ENCODE results near the gene NT5C1A. TPM values are rescaled to one million over a fixed set of nuclear protein-coding genes. Genes with fewer than 3 reads are reported as not detected.

Gene NT5C1A
- total RNA-seq, 2 experiments from 2014 or later = not detected

GRCh38 chr1:39676948-39677548, 5.1 kb upstream of the NT5C1A start:
- intact Hi-C loops (cut with micrococcal nuclease; ENCODE audit: unreplicated experiment) = no loop called here
- Histone ChIP-seq H3K4me1 (ENCODE audit: insufficient read depth, low read length, poor library complexity, severe bottlenecking) (no peaks in the 10 kb centered on the region), H3K79me2 (ENCODE audit: insufficient read depth, low read depth, low read length) (no peaks in the 10 kb centered on the region), H3K27ac (ENCODE audit: low read depth, low read length, poor library complexity, severe bottlenecking) (no peak overlapping the region), H4K20me1 (ENCODE audit: insufficient read depth, low read length) (no peaks in the 10 kb centered on the region), H2AFZ (ENCODE audit: low read length) (no peak overlapping the region), H3K9me2 (ENCODE audit: insufficient read depth, low read length) (no peaks in the 10 kb centered on the region), H3K36me3 (ENCODE audit: insufficient read depth, low read length) (no peaks in the 10 kb centered on the region), H3K4me3 (ENCODE audit: low read depth, low read length, poor library complexity, severe bottlenecking) (no peak overlapping the region), H3K9me3 (ENCODE audit: low read length) (no peaks in the 10 kb centered on the region), H3K4me2 (ENCODE audit: low read length) (no peak overlapping the region)
- CTCF ChIA-PET (ENCODE audit: unreplicated experiment) = no interaction called here
- BruUV-seq (replicated peaks) = no TSS peak
- POLR2A ChIA-PET = interaction anchor here (0.8 kb wide), 1 partner anchor 37 kb away, joined by 3 read pairs; no protein-coding TSS in a partner anchor
- DNase-seq (ENCODE audit: low spot score) = no peak
- TF ChIP-seq CTCF (conservative IDR thresholded peaks at IDR 0.05; ENCODE audit: low read length) (no peak), EZH2phosphoT487 (IDR thresholded peaks at IDR 0.05; ENCODE audit: borderline replicate concordance, low read depth, low read length) (no peak)

- Histone ChIP-seq H3K79me2 (ENCODE audit: insufficient read depth, low read depth, low read length) (no peaks in the 10 kb centered on the region), H3K27ac (ENCODE audit: low read depth, low read length, poor library complexity, severe bottlenecking) (no peak overlapping the region), H4K20me1 (ENCODE audit: insufficient read depth, low read length) (no peaks in the 10 kb centered on the region), H3K4me2 (ENCODE audit: low read length) (no peak overlapping the region), H3K36me3 (ENCODE audit: insufficient read depth, low read length) (no peaks in the 10 kb centered on the region), H3K9me2 (ENCODE audit: insufficient read depth, low read length) (no peaks in the 10 kb centered on the region), H2AFZ (ENCODE audit: low read length) (no peak overlapping the region), H3K9me3 (ENCODE audit: low read length) (no peaks in the 10 kb centered on the region), H3K4me1 (ENCODE audit: insufficient read depth, low read length, poor library complexity, severe bottlenecking) (no peaks in the 10 kb centered on the region), H3K4me3 (ENCODE audit: low read depth, low read length, poor library complexity, severe bottlenecking) (no peak overlapping the region)
- BruUV-seq (replicated peaks) = no TSS peak
- ChIA-PET CTCF (ENCODE audit: unreplicated experiment) (no interaction called here), POLR2A (no interaction called here)
- TF ChIP-seq CTCF (conservative IDR thresholded peaks at IDR 0.05; ENCODE audit: low read length) (no peak), EZH2phosphoT487 (IDR thresholded peaks at IDR 0.05; ENCODE audit: borderline replicate concordance, low read depth, low read length) (no peak)
- intact Hi-C loops (cut with micrococcal nuclease; ENCODE audit: unreplicated experiment) = no loop called here
- DNase-seq (ENCODE audit: low spot score) = no peak
Measured at GRCh38 chr1:39675220-39675619, 3.3 kb upstream of the NT5C1A start.

GRCh38 chr1:39673215-39673614, 1.3 kb upstream of the NT5C1A start:
- intact Hi-C loops (cut with micrococcal nuclease; ENCODE audit: unreplicated experiment) = no loop called here
- no peak overlapping the region for H3K4me2 ChIP-seq (ENCODE audit: low read length)
- H3K9me3 ChIP-seq (ENCODE audit: low read length) = no peaks in the 10 kb centered on the region
- H2AFZ ChIP-seq (ENCODE audit: low read length) = no peak overlapping the region
- no peak for DNase-seq (ENCODE audit: low spot score)
- ChIA-PET CTCF (ENCODE audit: unreplicated experiment) (no interaction called here), POLR2A (interaction anchor here (0.6 to 1.3 kb wide), 2 partner anchors 16 to 1610 kb away, joined by 3 to 4 read pairs; no protein-coding TSS in a partner anchor)
- TF ChIP-seq CTCF (conservative IDR thresholded peaks at IDR 0.05; ENCODE audit: low read length) (no peak), EZH2phosphoT487 (IDR thresholded peaks at IDR 0.05; ENCODE audit: borderline replicate concordance, low read depth, low read length) (no peak)
- no peak overlapping the region for H3K4me3 ChIP-seq (ENCODE audit: low read depth, low read length, poor library complexity, severe bottlenecking)
- H3K27ac ChIP-seq (ENCODE audit: low read depth, low read length, poor library complexity, severe bottlenecking) = no peak overlapping the region
- H4K20me1 ChIP-seq (ENCODE audit: insufficient read depth, low read length) = no peaks in the 10 kb centered on the region
- H3K36me3 ChIP-seq (ENCODE audit: insufficient read depth, low read length) = no peaks in the 10 kb centered on the region
- H3K9me2 ChIP-seq (ENCODE audit: insufficient read depth, low read length) = no peaks in the 10 kb centered on the region
- no TSS peak for BruUV-seq (replicated peaks)
- H3K4me1 ChIP-seq (ENCODE audit: insufficient read depth, low read length, poor library complexity, severe bottlenecking) = no peaks in the 10 kb centered on the region
- no peaks in the 10 kb centered on the region for H3K79me2 ChIP-seq (ENCODE audit: insufficient read depth, low read depth, low read length)

All from OCI-LY7 (cell line).